ENCODE measurements around the gene VPS45.
A peak's percentile ranks its signal among the peaks of the same experiment; 100 is the strongest.

GRCh38 chr1:150150133-150151021, 82.8 kb downstream of the VPS45 start:
- TF ChIP-seq CTCF (IDR thresholded peaks at IDR 0.05) (no peak), POLR2A (IDR thresholded peaks at IDR 0.05) (peak in 1 of 4 donors; percentile 25), POLR2AphosphoS5 (IDR thresholded peaks at IDR 0.05) (no peak)
